DOHH2 (cell line): ENCODE results near the gene GNG10.

Experiments
- H3F3A ChIP-seq: fragments of 200-600 bp; sonication (generic), shearing (Covaris generic); 2 replicates; pipeline ENCODE4 v1.6.0; 2016; ENCODE audit warnings: antibody characterized with exemption, mild to moderate bottlenecking; ENCODE audit not compliant: control insufficient read depth, insufficient read depth
- H3K27ac ChIP-seq: fragments of 200-600 bp; sonication (generic); 2 replicates; pipeline ENCODE4 v1.5.1; 2014; ENCODE audit warnings: low read depth, mild to moderate bottlenecking, low read length, moderate library complexity
- H3K27me3 ChIP-seq: fragments of 200-600 bp; sonication (generic); 2 replicates; pipeline ENCODE4 v1.6.1; 2014; ENCODE audit warnings: mild to moderate bottlenecking, low read length, mixed read lengths; ENCODE audit not compliant: control insufficient read depth
- H3K36me3 ChIP-seq: fragments of 200-600 bp; sonication (generic); 2 replicates; pipeline ENCODE4 v1.6.1; 2014; ENCODE audit warnings: mild to moderate bottlenecking, low read length, moderate library complexity, mixed read lengths; ENCODE audit not compliant: control insufficient read depth
- H3K4me1 ChIP-seq: fragments of 200-600 bp; sonication (generic); 2 replicates; pipeline ENCODE4 v1.6.1; 2014; ENCODE audit warnings: mild to moderate bottlenecking, low read length, mixed read lengths; ENCODE audit not compliant: control insufficient read depth
- H3K4me2 ChIP-seq: fragments of 200-600 bp; sonication (generic); 2 replicates; pipeline ENCODE4 v1.6.0; 2014; ENCODE audit warnings: mild to moderate bottlenecking, low read length, moderate library complexity
- H3K4me3 ChIP-seq: fragments of 200-600 bp; sonication (generic); 2 replicates; pipeline ENCODE4 v1.5.1; 2014; ENCODE audit warnings: mild to moderate bottlenecking, low read length, mixed read lengths
- H3K79me2 ChIP-seq: fragments of 200-600 bp; sonication (generic); 2 replicates; pipeline ENCODE4 v1.6.1; 2014; ENCODE audit warnings: mild to moderate bottlenecking, low read length, mixed read lengths; ENCODE audit not compliant: control insufficient read depth
- H3K9me2 ChIP-seq: fragments of 200-600 bp; sonication (generic); replicated peaks from 2 replicates; pipeline ENCODE4 v1.6.1; 2014; ENCODE audit warnings: mild to moderate bottlenecking, low read length, mixed read lengths; ENCODE audit not compliant: control insufficient read depth
- H3K9me3 ChIP-seq: fragments of 200-600 bp; sonication (generic); 2 replicates; pipeline ENCODE4 v1.6.1; 2014; ENCODE audit warnings: antibody characterized with exemption, low read length, mixed read lengths; ENCODE audit not compliant: control insufficient read depth, insufficient read depth
- H4K20me1 ChIP-seq: fragments of 200-600 bp; sonication (generic); 2 replicates; pipeline ENCODE4 v1.6.0; 2014; ENCODE audit warnings: low read depth, mild to moderate bottlenecking, antibody characterized with exemption, low read length, moderate library complexity; ENCODE audit not compliant: control insufficient read depth, insufficient read depth
- CTCF ChIP-seq: fragments of 200-600 bp; sonication (generic); IDR thresholded peaks from one replicate; pipeline ENCODE4 v1.5.1; 2014; ENCODE audit warnings: antibody characterized with exemption, mild to moderate bottlenecking, low read depth, low read length; ENCODE audit not compliant: poor library complexity, severe bottlenecking
- EZH2phosphoT487 ChIP-seq: fragments of 200-600 bp; sonication (generic); IDR thresholded peaks from 2 replicates; pipeline ENCODE4 v1.6.1; 2017; ENCODE audit warnings: borderline replicate concordance, mild to moderate bottlenecking, antibody characterized with exemption, low read length, moderate library complexity, mixed read lengths

GNG10 gene

GRCh38 chr9:111719541-111719940 lies 58.1 kb downstream of the GNG10 start:
- H3K36me3 ChIP-seq, result no peaks in the 10 kb centered on the region

More at GRCh38 chr9:111719541-111719940, 58.1 kb downstream of the GNG10 start:
- Histone ChIP-seq H3K79me2 (no peaks in the 10 kb centered on the region), H3F3A (no peaks in the 10 kb centered on the region), H3K27ac (no peak overlapping the region), H3K9me2 (no peaks in the 10 kb centered on the region), H3K4me3 (no peak overlapping the region), H4K20me1 (no peaks in the 10 kb centered on the region), H3K4me1 (no peaks in the 10 kb centered on the region), H3K4me2 (no peak overlapping the region), H3K27me3 (no peaks in the 10 kb centered on the region), H3K9me3 (no peaks in the 10 kb centered on the region)
- TF ChIP-seq CTCF (no peak), EZH2phosphoT487 (no peak)
